Tibial nerve (tissue), 4 donors: ENCODE results near the gene CDCP2. TPM values are rescaled to one million over a fixed set of nuclear protein-coding genes. Genes with fewer than 3 reads are reported as not detected.

Experiments used
- DNase-seq, 2 donors: peaks; one replicate each; pipeline ENCODE4 v3.0.0-alpha.2; 2019; ENCODE audit warnings: low spot score in 2 of 2
- H3K27ac ChIP-seq, 4 donors: fragments of 200-600 bp; sonication (generic) in 3 of 4; one replicate each; pipeline ENCODE4 v1.5.1; 2017 to 2019; ENCODE audit warnings: mild to moderate bottlenecking in 1 of 4
- H3K27me3 ChIP-seq, 2 donors: fragments of 200-600 bp; sonication (generic) in 1 of 2; one replicate each; pipeline versions ENCODE4 v1.5.1 to v1.6.0; 2017 to 2019
- H3K36me3 ChIP-seq, 3 donors: fragments of 200-600 bp; sonication (generic); one replicate each; pipeline ENCODE4 v1.5.1; 2018 to 2019
- H3K4me1 ChIP-seq, 4 donors: fragments of 200-600 bp; sonication (generic) in 3 of 4; one replicate each; pipeline ENCODE4 v1.5.1; 2017 to 2019
- H3K4me3 ChIP-seq, 4 donors: fragments of 200-600 bp; sonication (generic) in 3 of 4; one replicate each; pipeline ENCODE4 v1.5.1; 2017 to 2019; ENCODE audit warnings: mild to moderate bottlenecking in 1 of 4, moderate library complexity in 1 of 4
- H3K9me3 ChIP-seq, 4 donors: fragments of 200-600 bp; sonication (generic) in 3 of 4; one replicate each; pipeline ENCODE4 v1.5.1; 2017 to 2019
- CTCF ChIP-seq, 5 experiments: fragments of 200-600 bp in 3 of 5; fragments of 450-650 bp in 2 of 5; sonication (generic) in 3 of 5; IDR thresholded peaks; one replicate each; pipeline ENCODE4 v1.5.1; 2016 to 2019; ENCODE audit warnings: antibody characterized with exemption in 5 of 5, mild to moderate bottlenecking in 3 of 5, moderate library complexity in 2 of 5
- EP300 ChIP-seq, 2 donors: sonication (generic); formaldehyde crosslinking; IDR thresholded peaks; one replicate each; pipeline ENCODE4 v1.6.1; 2017; ENCODE audit warnings: antibody characterized with exemption in 2 of 2, mild to moderate bottlenecking in 1 of 2
- POLR2A ChIP-seq, 2 donors: fragments of 450-650 bp; IDR thresholded peaks; one replicate each; pipeline ENCODE4 v1.6.1; 2017; ENCODE audit warnings: antibody characterized with exemption in 2 of 2, mild to moderate bottlenecking in 2 of 2, moderate library complexity in 2 of 2
- WGBS, 2 donors: methylation state at CpG; one replicate each; pipeline ENCODE4 v1.1.5; 2018; 5-methylcytosine and 5-hydroxymethylcytosine counted together
- total RNA-seq, 4 donors: library from RNA; depleted of rRNA; stranded (reverse); fragments of >200 nt; gene quantifications; one replicate each; pipeline ENCODE4 v1.1.0, GENCODE V29; 2016

CDCP2 gene
- total RNA-seq, 4 donors from 2014 or later, result 0.30 to 0.44 TPM; not detected in 2

DNA sequence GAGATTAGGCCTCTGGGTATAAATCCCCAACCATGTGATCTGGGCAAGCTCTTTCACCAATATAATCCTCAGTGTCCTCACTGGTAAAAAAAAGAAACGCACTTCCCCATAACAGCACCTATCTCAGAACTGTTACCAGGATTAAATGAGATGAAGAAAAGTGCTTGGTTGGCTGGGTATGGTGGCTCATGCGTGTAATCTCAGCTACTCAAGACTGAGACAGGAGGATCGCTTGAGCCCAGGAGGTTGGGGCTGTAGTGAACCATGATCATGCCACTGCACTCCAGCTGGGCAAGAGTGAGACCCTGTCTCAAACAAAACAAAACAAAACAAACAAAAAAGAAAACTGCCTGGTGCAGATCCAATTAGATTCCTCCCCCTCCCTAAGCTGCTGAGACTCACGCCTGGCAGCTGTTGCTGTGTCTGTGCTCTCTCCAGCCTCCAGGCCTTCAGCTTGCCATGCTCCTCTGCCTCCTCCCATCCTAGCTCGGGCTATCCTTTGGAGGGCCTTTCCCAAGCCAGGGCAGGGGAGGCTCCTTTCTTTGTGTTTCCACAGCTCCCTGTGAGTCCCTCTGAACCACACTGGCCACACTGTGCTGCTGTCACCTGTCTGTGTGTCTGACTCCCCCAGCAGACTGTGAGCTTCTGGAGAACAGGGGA lies 28.0 kb upstream of the CDCP2 start:
- Histone ChIP-seq H3K9me3 (peaks cover 0 to 3% (median 0%) of the 10 kb centered on the region in 4 donors), H3K4me1 (no peaks in the 10 kb centered on the region), H3K27me3 (no peaks in the 10 kb centered on the region), H3K36me3 (peaks cover 0 to 94% (median 0%) of the 10 kb centered on the region in 3 donors), H3K27ac (no peak overlapping the region), H3K4me3 (no peak overlapping the region)
- TF ChIP-seq EP300 (IDR thresholded peaks at IDR 0.05), result no peak
- no peak for TF ChIP-seq CTCF (IDR thresholded peaks at IDR 0.05)
- no peak for TF ChIP-seq POLR2A (IDR thresholded peaks at IDR 0.05)
- WGBS, 2 donors, result 89 to 90% methylated on average over 5 of the region's 5 CpGs
- DNase-seq, result no peak

DNA sequence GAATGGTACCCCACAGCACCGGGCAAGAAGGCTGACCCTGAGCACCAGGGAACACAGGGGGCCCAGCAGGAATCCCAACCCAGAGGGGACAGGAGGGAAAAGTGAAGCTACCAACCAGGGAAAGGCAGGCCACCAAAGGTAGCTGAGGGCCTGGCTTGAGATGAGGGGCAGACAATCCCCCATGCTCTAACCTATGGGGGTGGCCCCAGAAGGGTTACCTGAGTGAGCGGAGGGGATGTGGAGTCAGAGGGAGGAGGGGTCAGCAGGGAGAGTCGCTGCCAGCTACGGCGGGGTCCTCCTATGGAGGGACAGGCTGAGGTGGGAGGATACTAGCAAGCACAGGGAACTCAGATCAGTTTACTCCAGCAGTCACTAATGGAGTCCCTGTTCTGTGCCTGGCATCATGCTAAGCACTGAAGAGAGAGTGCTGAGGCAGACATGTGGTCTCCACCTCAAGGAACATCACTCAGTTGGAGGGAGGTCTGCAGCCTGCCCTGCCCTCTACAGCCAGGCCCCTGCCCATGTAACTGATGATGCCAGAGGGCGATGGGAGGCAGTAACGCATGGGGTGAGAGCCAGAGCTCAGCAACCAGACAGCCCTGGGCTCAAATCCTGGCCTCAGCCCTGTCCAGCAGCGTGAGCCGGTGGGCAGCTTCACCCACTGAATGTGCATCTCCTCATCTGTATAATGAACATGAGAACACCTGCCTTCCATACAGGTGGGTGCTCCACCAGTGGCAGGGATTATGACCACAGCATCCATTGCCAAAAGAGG lies 25.7 kb upstream of the CDCP2 start:
- Histone ChIP-seq H3K4me3 (no peak overlapping the region), H3K27ac (no peak overlapping the region), H3K27me3 (no peaks in the 10 kb centered on the region), H3K9me3 (peaks cover 0 to 3% (median 0%) of the 10 kb centered on the region in 4 donors), H3K4me1 (no peaks in the 10 kb centered on the region), H3K36me3 (peaks cover 0 to 93% (median 0%) of the 10 kb centered on the region in 3 donors)
- no peak for DNase-seq
- TF ChIP-seq POLR2A (IDR thresholded peaks at IDR 0.05) (no peak), CTCF (IDR thresholded peaks at IDR 0.05) (no peak), EP300 (IDR thresholded peaks at IDR 0.05) (no peak)
- WGBS, 2 donors, result 76 to 83% methylated on average over 8 to 9 of the region's 9 CpGs

DNA sequence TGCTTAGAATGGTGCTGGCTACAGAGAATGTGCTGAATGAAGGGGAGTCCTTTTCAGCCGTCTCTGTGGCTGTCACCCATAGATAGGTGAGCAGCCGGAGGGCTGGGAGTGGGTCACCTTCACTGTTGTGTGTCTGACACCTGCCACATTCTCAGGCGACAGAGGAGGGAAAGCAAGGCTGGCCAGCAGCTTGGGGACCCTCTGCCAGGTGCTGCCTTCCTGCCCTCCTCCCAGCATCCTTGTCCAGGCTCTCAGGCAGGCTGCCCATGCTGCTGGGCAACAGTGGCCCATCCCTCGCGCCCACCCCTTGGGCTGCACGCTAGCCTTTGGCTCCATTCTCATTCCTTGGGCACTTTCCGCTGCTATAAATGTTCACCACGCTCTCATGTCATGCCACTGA lies 24.9 kb upstream of the CDCP2 start:
- Histone ChIP-seq H3K36me3 (peaks cover 0 to 87% (median 0%) of the 10 kb centered on the region in 3 donors), H3K9me3 (peaks cover 0 to 3% (median 0%) of the 10 kb centered on the region in 4 donors), H3K27me3 (no peaks in the 10 kb centered on the region), H3K4me1 (no peaks in the 10 kb centered on the region), H3K27ac (no peak overlapping the region), H3K4me3 (no peak overlapping the region)
- 87 to 94% methylated on average over 8 of the region's 8 CpGs for WGBS, 2 donors
- no peak for DNase-seq
- TF ChIP-seq POLR2A (IDR thresholded peaks at IDR 0.05) (no peak), CTCF (IDR thresholded peaks at IDR 0.05) (no peak), EP300 (IDR thresholded peaks at IDR 0.05) (no peak)

DNA sequence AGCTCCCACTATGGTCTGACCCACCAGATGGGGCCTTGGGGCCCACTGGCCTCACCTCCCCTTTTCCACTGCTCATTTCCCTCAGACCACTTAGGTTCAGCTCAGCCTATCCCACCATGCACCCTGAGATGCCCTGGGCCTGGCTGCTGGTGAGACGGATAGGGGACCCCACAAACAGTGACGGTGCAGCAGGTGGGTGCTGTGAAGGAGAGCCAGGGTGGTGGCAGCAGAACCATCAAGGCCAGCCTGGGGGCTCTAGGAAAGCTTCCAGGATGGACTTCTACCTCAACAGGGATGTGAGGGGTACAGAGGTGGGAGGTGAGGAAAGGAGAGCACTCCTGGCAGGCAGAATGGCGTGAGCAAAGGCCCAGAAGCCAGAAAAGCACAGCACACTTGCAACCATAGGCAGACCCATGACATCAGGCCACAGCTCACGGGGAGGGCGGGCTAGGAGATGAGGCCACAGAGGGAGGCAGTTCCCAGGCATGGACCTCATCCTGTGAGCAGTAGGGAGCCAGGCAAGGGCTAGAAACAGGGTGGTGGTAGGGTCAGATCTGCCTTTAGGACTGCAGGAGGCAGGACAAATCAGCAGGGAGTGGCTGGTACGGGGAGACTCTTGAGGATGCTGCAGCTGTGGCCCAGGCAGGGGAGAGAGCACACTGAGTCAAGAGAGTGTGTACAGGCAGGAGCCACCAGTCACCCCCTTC lies 24.0 kb upstream of the CDCP2 start:
- WGBS, 2 donors, result 85 to 92% methylated on average over 6 of the region's 6 CpGs
- no peak overlapping the region for H3K27ac ChIP-seq

More for the DNA sequence above, 24.0 kb upstream of the CDCP2 start:
- H3K36me3 ChIP-seq, result peaks cover 0 to 80% (median 0%) of the 10 kb centered on the region in 3 donors
- H3K4me1 ChIP-seq, result no peaks in the 10 kb centered on the region
- no peaks in the 10 kb centered on the region for H3K27me3 ChIP-seq
- no peak for DNase-seq
- H3K9me3 ChIP-seq, result peaks cover 0 to 3% (median 0%) of the 10 kb centered on the region in 4 donors
- TF ChIP-seq EP300 (IDR thresholded peaks at IDR 0.05) (no peak), CTCF (IDR thresholded peaks at IDR 0.05) (no peak), POLR2A (IDR thresholded peaks at IDR 0.05) (no peak)
- no peak overlapping the region for H3K4me3 ChIP-seq
